Fibroblast of skin of left quadriceps (primary cell): ENCODE measurements around the gene SPOCD1.
"Not testable (repeated sequence)": the region's sequence is repeated elsewhere in the genome, so short reads cannot be mapped to it uniquely, and the experiment has no call there.

Experiments used
- DNase-seq, 2 experiments: peaks; one replicate each; pipeline ENCODE4 v3.0.0-alpha.2; 2013; ENCODE audit warnings: low read depth in 2 of 2

The SPOCD1 gene

GRCh38 chr1:31830065-31830464 is 14.2 kb upstream of the SPOCD1 start:
- DNase-seq: no peak

GRCh38 chr1:31828926-31829690 is 13.3 kb upstream of the SPOCD1 start:
- DNase-seq: no peak

- DNase-seq: no peak
Measured at GRCh38 chr1:31828341-31828740, 12.5 kb upstream of the SPOCD1 start.

GRCh38 chr1:31823780-31824179 is 8.0 kb upstream of the SPOCD1 start:
- no peak for DNase-seq

GRCh38 chr1:31822766-31823165 is 6.9 kb upstream of the SPOCD1 start:
- DNase-seq: no peak

- DNase-seq: not testable (repeated sequence)
Measured at GRCh38 chr1:31820196-31820595, 4.4 kb upstream of the SPOCD1 start.

GRCh38 chr1:31818206-31818605 is 2.4 kb upstream of the SPOCD1 start:
- no peak for DNase-seq

GRCh38 chr1:31816947-31817346 is 1.1 kb upstream of the SPOCD1 start:
- DNase-seq: not testable (repeated sequence)

GRCh38 chr1:31816501-31816900 is 679 bp upstream of the SPOCD1 start:
- not testable (repeated sequence) for DNase-seq

GRCh38 chr1:31815307-31815645 is 546 bp downstream of the SPOCD1 start:
- no peak for DNase-seq

- DNase-seq: no peak
Measured at GRCh38 chr1:31814631-31815306, 1.1 kb downstream of the SPOCD1 start.

GRCh38 chr1:31814041-31814511 is 1.7 kb downstream of the SPOCD1 start:
- no peak for DNase-seq

GRCh38 chr1:31812158-31812829 is 3.5 kb downstream of the SPOCD1 start:
- no peak for DNase-seq

GRCh38 chr1:31811605-31812004 is 4.2 kb downstream of the SPOCD1 start:
- peak in 1 of 2 experiments; percentile 26 for DNase-seq

- no peak for DNase-seq
Measured at GRCh38 chr1:31809698-31810097, 6.1 kb downstream of the SPOCD1 start.

GRCh38 chr1:31807273-31808048 is 8.4 kb downstream of the SPOCD1 start:
- DNase-seq: no peak

- DNase-seq: no peak
Measured at GRCh38 chr1:31805318-31805717, 10.5 kb downstream of the SPOCD1 start.

GRCh38 chr1:31804098-31804497 is 11.7 kb downstream of the SPOCD1 start:
- no peak for DNase-seq

GRCh38 chr1:31803610-31804009 is 12.2 kb downstream of the SPOCD1 start:
- DNase-seq: no peak

GRCh38 chr1:31802190-31803150 is 13.4 kb downstream of the SPOCD1 start:
- DNase-seq: no peak

GRCh38 chr1:31801458-31801857 is 14.4 kb downstream of the SPOCD1 start:
- DNase-seq: no peak
